GM12865 (cell line): ENCODE results near the gene TRIM8.

Experiments
- DNase-seq: peaks from one replicate; pipeline ENCODE4 v3.0.0; 2010; ENCODE audit warnings: low read depth
- H3K4me3 ChIP-seq: 2 replicates; pipeline ENCODE4 v1.5.1; 2011; ENCODE audit warnings: mild to moderate bottlenecking, low read depth, low read length, control low read depth
- CTCF ChIP-seq: IDR thresholded peaks from 2 replicates; pipeline ENCODE4 v1.5.1; 2011; ENCODE audit warnings: low read length, control low read depth, low read depth, inconsistent platforms; ENCODE audit not compliant: insufficient read depth; ENCODE audit errors: missing control alignments

TRIM8 gene

GRCh38 chr10:102698894-102699293, 54.6 kb downstream of the TRIM8 start:
- no peak for DNase-seq
- no peak overlapping the region for H3K4me3 ChIP-seq
- TF ChIP-seq CTCF, result no peak

- no peak overlapping the region for H3K4me3 ChIP-seq
- no peak for TF ChIP-seq CTCF
- no peak for DNase-seq
Measured at GRCh38 chr10:102701272-102701671, 57.0 kb downstream of the TRIM8 start.

- H3K4me3 ChIP-seq, result no peak overlapping the region
- TF ChIP-seq CTCF, result no peak
- no peak for DNase-seq
Measured at GRCh38 chr10:102701796-102702195, 57.5 kb downstream of the TRIM8 start.

GRCh38 chr10:102702742-102703141, 58.5 kb downstream of the TRIM8 start:
- no peak for TF ChIP-seq CTCF
- H3K4me3 ChIP-seq, result no peak overlapping the region
- no peak for DNase-seq

- no peak for TF ChIP-seq CTCF
- no peak for DNase-seq
- H3K4me3 ChIP-seq, result no peak overlapping the region
Measured at GRCh38 chr10:102704915-102705314, 60.6 kb downstream of the TRIM8 start.

GRCh38 chr10:102705531-102705930, 61.3 kb downstream of the TRIM8 start:
- no peak for DNase-seq
- no peak overlapping the region for H3K4me3 ChIP-seq
- TF ChIP-seq CTCF, result no peak
